Fibroblast of skin of left biceps (primary cell): ENCODE results near the gene SRBD1.

Source experiments
- DNase-seq, 2 experiments: peaks; one replicate each; pipeline ENCODE4 v3.0.0-alpha.2; 2013; ENCODE audit warnings: low read depth in 2 of 2

SRBD1 gene, protein sequence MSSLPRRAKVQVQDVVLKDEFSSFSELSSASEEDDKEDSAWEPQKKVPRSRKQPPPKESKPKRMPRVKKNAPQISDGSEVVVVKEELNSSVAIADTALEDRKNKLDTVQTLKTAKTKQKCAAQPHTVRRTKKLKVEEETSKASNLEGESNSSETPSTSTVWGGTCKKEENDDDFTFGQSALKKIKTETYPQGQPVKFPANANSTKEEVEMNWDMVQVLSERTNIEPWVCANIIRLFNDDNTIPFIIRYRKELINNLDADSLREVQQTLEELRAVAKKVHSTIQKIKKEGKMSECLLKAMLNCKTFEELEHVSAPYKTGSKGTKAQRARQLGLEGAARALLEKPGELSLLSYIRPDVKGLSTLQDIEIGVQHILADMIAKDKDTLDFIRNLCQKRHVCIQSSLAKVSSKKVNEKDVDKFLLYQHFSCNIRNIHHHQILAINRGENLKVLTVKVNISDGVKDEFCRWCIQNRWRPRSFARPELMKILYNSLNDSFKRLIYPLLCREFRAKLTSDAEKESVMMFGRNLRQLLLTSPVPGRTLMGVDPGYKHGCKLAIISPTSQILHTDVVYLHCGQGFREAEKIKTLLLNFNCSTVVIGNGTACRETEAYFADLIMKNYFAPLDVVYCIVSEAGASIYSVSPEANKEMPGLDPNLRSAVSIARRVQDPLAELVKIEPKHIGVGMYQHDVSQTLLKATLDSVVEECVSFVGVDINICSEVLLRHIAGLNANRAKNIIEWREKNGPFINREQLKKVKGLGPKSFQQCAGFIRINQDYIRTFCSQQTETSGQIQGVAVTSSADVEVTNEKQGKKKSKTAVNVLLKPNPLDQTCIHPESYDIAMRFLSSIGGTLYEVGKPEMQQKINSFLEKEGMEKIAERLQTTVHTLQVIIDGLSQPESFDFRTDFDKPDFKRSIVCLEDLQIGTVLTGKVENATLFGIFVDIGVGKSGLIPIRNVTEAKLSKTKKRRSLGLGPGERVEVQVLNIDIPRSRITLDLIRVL

DNA sequence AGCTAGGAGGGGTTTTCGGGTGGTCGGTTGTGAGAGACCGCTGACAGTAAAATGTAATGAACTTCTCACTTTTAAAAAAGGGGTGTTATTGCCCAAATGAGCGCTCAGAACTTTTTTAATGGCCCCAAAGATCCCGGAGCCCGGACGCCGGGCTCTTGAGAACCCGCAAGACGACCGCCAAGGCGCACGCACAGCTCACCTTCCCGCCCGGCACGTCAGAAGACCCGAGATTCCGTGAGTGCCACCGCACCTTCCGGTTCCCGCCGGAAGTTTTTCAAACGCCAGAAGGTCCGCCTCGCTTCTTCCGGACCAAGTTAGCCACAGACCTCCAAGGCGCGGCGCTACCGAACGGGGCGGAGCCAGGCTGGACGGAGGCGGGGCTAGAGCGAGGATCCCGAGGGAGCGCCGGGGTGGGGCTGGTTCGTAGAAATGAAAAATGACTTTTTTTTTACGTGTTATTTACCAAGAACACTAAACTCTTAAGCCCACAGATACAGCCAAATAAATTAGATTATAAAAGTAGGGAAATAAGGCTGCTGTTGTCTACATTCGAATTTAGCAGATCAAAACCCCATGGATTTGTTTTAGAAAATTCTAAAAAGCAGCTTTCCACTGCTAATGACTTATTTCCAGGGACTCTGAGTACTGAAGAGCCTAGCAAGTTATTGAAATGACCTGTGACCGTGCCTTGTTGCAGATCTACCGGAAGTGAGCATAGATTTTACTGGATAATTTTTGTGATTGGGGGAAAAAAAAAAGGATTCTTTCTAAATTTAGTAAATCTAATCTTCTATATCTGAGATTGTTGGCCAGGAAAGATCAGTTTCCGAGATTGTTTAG, at the start of gene SRBD1:
Gene SRBD1, minus strand, starts transcription at position 248 of the 840 bp plus-strand sequence. CDS start 5,826 bp downstream, outside the sequence.
- DNase-seq = peak; percentile 70 to 71

- no peak for DNase-seq
These were observed 43.2 kb upstream of the SRBD1 start for GRCh38 chr2:45654250-45654649.

DNA sequence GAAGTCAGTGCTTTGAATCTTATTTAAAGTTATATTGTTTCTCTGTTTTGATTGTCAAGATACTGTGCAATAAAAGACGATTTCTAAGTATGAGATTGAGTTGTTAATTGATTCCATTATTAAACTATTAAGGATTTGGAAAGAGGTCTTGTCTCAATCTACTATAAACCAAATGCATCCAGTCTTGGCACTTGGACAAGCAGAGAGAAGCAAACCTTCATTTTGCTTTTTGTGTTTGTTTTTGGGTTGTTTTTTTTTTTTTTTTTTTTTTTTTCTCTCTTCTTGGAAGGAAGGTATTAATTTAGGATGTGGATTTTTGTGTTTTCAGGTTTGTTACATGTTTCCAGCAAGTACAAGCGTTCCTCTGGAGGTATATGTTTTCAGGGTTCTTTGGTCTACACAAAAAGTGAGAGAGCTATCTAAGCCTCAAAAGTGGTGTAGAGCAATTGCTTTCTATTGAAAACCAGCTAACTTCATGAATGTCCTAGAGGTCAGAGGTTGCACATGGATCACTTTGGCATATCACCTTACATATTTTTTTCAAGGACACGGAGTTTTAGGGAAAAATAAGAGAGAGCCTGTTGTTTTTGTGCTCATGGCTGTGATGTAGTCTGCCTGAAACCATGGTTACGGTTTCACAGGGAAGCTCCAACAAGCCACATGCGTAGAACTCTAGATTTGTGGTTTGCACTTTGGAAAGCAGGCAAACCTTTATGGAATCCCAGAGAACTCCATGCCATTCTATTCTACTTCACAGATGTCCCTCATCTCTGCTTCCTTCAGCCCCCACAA, 42.3 kb upstream of the SRBD1 start:
- DNase-seq = peak in 1 of 2 experiments; percentile 26

GRCh38 chr2:45652090-45653031, 41.3 kb upstream of the SRBD1 start:
- no peak for DNase-seq

GRCh38 chr2:45651415-45652089, 40.5 kb upstream of the SRBD1 start, which contains the start of gene PRKCE:
PRKCE (plus strand) TSS chr2:45651675.
- DNase-seq = no peak

GRCh38 chr2:45650851-45651414, 39.9 kb upstream of the SRBD1 start:
- DNase-seq = peak; percentile 96 to 98

- DNase-seq = no peak
These were observed 39.1 kb upstream of the SRBD1 start for GRCh38 chr2:45649858-45650811.

GRCh38 chr2:45649462-45649857, 38.4 kb upstream of the SRBD1 start:
- no peak for DNase-seq

DNA sequence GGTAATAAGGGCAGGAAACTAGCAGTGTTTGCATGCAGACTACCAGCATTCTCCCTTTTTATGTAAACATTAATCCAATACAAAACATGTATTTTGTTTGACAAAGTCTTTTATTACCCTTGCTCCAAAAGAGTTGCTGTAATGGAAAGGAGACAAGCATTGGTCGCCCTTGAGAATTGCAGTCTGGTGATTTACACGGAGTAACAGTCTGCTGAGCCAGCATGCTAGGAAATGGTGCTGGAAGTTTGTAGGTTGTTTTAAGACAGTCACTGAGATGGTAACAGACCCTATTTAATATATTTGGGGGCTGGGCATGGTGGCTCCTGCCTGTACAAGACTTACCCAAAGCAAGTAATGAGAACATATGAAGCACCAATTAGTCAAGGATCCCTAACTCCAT, 37.6 kb upstream of the SRBD1 start:
- DNase-seq = no peak

GRCh38 chr2:45647986-45648520, 37.0 kb upstream of the SRBD1 start:
- DNase-seq = no peak

DNA sequence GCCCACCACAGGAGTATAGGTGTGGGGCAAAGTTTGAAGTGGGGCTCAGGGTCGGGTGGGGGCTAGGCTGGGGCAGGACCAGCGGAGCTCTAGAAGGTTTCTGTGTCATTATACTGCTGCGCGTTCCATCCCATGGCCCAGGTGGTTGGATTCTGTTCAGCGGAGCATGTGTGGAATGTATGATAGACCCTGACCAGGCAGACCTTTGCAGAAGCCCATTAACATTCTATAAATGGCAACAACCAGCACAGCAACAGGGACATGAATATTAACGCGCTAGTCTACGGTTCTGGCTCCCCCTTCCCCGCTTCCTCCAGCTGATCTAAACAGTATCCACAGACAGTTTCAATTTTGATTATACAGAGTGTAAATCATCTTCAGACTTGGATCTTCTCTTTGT, 36.3 kb upstream of the SRBD1 start:
- no peak for DNase-seq

DNA sequence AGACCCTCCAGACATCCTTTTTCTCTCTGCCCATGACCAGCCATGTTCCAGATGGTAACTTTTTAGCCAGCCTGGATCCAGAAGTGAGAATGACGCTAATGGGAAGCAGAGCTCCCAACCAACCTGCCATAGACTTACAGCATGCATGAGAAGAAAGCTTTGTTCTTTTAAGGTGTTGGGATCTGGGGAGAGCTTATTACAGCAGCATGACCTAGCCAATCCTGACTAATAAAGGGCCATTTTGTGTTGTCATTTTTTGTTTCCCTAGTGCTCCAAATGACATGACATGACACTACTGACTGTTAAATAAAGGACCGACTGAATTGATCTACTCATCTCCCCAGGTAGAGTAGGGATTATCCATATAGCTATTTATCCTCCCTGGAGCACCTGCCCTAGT, 35.2 kb upstream of the SRBD1 start:
- DNase-seq = no peak

DNA sequence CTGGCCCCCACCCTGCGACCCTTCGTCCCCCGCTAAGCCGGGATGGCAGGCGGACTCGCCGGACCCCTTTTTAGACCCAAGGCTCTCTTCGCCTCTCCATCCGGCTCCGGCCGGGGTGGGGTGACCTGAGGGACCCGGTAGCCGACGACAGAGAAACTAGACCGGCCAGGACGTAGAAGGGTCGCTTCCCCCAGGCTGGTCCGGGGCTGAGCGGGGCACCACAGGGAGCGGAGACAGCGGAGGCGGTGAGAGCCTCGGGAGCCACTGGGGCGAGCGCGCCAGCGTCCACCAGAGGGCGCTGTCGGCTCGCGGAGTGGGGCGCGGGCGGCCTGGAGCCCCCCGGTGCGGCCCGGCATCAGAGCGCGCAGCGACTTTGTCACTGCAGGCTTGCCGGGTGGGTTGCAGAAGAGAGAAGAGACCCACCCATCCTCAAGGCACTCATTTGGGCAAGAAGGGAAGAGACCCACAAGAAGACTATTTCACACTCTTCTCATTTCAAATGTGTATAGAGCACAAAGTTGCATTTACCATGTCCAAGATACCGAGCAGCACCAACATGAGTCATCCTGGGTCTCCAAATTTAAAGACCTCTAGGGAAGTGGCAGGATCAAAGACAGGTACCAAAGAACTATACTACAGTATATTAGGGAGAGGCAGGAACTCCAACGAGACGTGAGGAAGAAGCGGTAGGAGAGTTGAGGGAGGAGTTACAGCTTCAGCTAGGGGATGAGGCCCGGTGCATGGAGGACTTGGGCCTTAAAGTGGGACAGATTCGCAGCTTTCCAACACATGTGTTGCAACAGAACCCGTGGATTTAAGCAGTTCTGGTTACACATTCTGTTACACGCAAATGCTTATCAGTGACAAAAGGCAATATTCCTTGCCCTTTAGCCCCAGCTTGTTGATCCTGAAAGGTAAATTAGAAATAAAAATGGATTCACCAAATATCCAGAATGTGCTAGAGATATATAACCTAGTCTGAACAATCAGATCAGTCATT, 32.8 kb upstream of the SRBD1 start:
- DNase-seq = no peak

DNA sequence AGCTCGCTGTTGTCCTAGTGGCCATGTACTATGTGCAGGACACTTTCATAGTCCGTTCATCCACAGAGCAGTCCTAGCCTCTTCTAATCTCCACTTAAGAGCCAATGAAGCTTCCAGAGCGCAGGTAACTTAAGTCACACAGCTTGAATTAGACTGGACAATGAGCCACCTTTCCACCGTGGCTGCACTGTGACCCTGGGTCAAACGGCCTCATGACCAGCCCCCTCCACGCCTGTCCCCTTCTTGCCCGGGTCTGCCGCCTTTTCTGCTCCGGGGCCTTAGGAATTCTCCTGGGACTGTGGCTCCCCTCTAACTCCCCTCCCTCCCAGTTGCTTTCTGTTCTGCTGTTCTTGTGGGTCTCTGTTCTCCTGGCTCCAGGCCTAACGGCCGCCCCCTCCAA, 32.0 kb upstream of the SRBD1 start:
- no peak for DNase-seq

GRCh38 chr2:45640576-45640975, 29.5 kb upstream of the SRBD1 start:
- DNase-seq = no peak

GRCh38 chr2:45637440-45637839, 26.4 kb upstream of the SRBD1 start:
- DNase-seq = no peak
